Measurements from ENCODE around the gene HIBCH. TPM values are rescaled to one million over a fixed set of nuclear protein-coding genes. Genes with fewer than 3 reads are reported as not detected.

HIBCH gene
- total and polyA plus RNA-seq, 2 experiments from 2014 or later, result 25.7 to 42.3 TPM

GRCh38 chr2:190167702-190168101, 151.9 kb downstream of the HIBCH start:
- Mint-ChIP-seq H3K27ac (no peak overlapping the region), H3K36me3 (ENCODE audit: low read depth) (peaks cover 2% of the 10 kb centered on the region; the same call in 2 of the 3 replicates), H3K27me3 (ENCODE audit: insufficient read depth, low read depth, poor library complexity) (peaks cover 5% of the 10 kb centered on the region), H3K4me3 (no peak overlapping the region), H3K4me1 (no peaks in the 10 kb centered on the region), H3K9me3 (peaks cover 17% of the 10 kb centered on the region; the same call in 2 of the 3 replicates)
- Histone ChIP-seq H3K4me2 (no peak overlapping the region), H3K79me2 (replicated peaks; ENCODE audit: insufficient read depth) (no peaks in the 10 kb centered on the region), H3K4me1 (ENCODE audit: insufficient read depth) (no peaks in the 10 kb centered on the region), H3K36me3 (ENCODE audit: insufficient read depth) (no peaks in the 10 kb centered on the region), H2AFZ (no peak overlapping the region), H3K27ac (ENCODE audit: low read depth) (no peak overlapping the region), H3K9me2 (ENCODE audit: insufficient read depth) (peaks cover 5% of the 10 kb centered on the region; the same call in 1 of the 2 replicates), H4K20me1 (replicated peaks; ENCODE audit: insufficient read depth) (no peaks in the 10 kb centered on the region), H3F3A (replicated peaks; ENCODE audit: low read depth) (no peaks in the 10 kb centered on the region), H3K4me3 (no peak overlapping the region), H3K27me3 (ENCODE audit: insufficient read depth) (no peaks in the 10 kb centered on the region)
- ATAC-seq (no peak), DNase-seq (ENCODE audit: low spot score) (no peak)
- no peak for TF ChIP-seq CTCF (conservative IDR thresholded peaks at IDR 0.05; ENCODE audit: low read depth in 2 of 2)
- TF ChIP-seq ZNF114 (CRISPR knock-in tag; IDR thresholded peaks at IDR 0.05), result no peak
- TF ChIP-seq ETS1 (IDR thresholded peaks at IDR 0.05), result no peak
- TF ChIP-seq NANOG (IDR thresholded peaks at IDR 0.05; ENCODE audit: borderline replicate concordance), result no peak
- TF ChIP-seq JUNB (IDR thresholded peaks at IDR 0.05; ENCODE audit: unreplicated experiment), result no peak
- no peak for TF ChIP-seq EZH2 (IDR thresholded peaks at IDR 0.05; ENCODE audit: low read depth, unreplicated experiment)
- no peak for TF ChIP-seq REST (IDR thresholded peaks at IDR 0.05; ENCODE audit: unreplicated experiment)
- no peak for TF ChIP-seq STAT1 (IDR thresholded peaks at IDR 0.05; ENCODE audit: unreplicated experiment)
- TF ChIP-seq POLR2AphosphoS5 (IDR thresholded peaks at IDR 0.05; ENCODE audit: low read depth), result no peak
- TF ChIP-seq CREB1 (CRISPR knock-in tag; IDR thresholded peaks at IDR 0.05; ENCODE audit: low read depth), result no peak
- TF ChIP-seq EZH2phosphoT487 (IDR thresholded peaks at IDR 0.05; ENCODE audit: unreplicated experiment), result no peak
- TF ChIP-seq ZNF462 (CRISPR knock-in tag; IDR thresholded peaks at IDR 0.05), result no peak
- TF ChIP-seq ZNF331 (CRISPR knock-in tag; IDR thresholded peaks at IDR 0.05; ENCODE audit: low read depth), result no peak
